Common myeloid progenitor, CD34-positive (primary cell): ENCODE measurements around the gene AIFM3.

Source experiments
- CTCF ChIA-PET: fragments of 350-600 bp; sonication (Branson Sonifier 250); formaldehyde crosslinking; loops from one replicate; lab custom pipeline; 2021; ENCODE audit warnings: antibody characterized with exemption; lab: Charles Lee
- POLR2A ChIA-PET: fragments of 350-600 bp; sonication (Branson Sonifier 250); formaldehyde crosslinking; loops from one replicate; lab custom pipeline; 2021; ENCODE audit warnings: antibody characterized with exemption; lab: Charles Lee
- DNase-seq, 3 donors: peaks; one replicate each; pipeline versions ENCODE4 v3.0.0 to v3.0.0-alpha.2; 2013
- H3K27ac ChIP-seq, 2 experiments: 1 replicate in 1 of 2; 2 replicates in 1 of 2; pipeline ENCODE4 v1.7.0; 2013; ENCODE audit warnings: inconsistent platforms in 2 of 2, low read length in 2 of 2, mild to moderate bottlenecking in 2 of 2, low read depth in 1 of 2, moderate library complexity in 1 of 2; ENCODE audit not compliant: severe bottlenecking in 2 of 2, insufficient read depth in 1 of 2, poor library complexity in 1 of 2
- H3K27me3 ChIP-seq, 5 experiments: replicated peaks in 2 of 5; 1 replicate in 3 of 5; 2 replicates in 2 of 5; pipeline versions ENCODE4 v1.6.1 to v1.7.0; 2013; ENCODE audit warnings: low read length in 4 of 5, mild to moderate bottlenecking in 2 of 5, moderate library complexity in 2 of 5, inconsistent platforms in 1 of 5; ENCODE audit not compliant: insufficient read depth in 5 of 5, control insufficient read depth in 4 of 5
- H3K36me3 ChIP-seq, 4 experiments: 1 replicate in 2 of 4; 2 replicates in 2 of 4; pipeline versions ENCODE4 v1.6.1 to v1.7.0; 2013; ENCODE audit warnings: low read length in 3 of 4, control low read depth in 1 of 4, mild to moderate bottlenecking in 1 of 4; ENCODE audit not compliant: control insufficient read depth in 4 of 4, insufficient read depth in 4 of 4
- H3K4me1 ChIP-seq, 4 experiments: 1 replicate in 3 of 4; 2 replicates in 1 of 4; pipeline versions ENCODE4 v1.6.1 to v1.7.1; 2013; ENCODE audit warnings: low read length in 3 of 4, mild to moderate bottlenecking in 3 of 4, control low read depth in 1 of 4, inconsistent platforms in 1 of 4, moderate library complexity in 1 of 4; ENCODE audit not compliant: control insufficient read depth in 4 of 4, insufficient read depth in 4 of 4; ENCODE audit errors: control extremely low read depth in 1 of 4
- H3K4me3 ChIP-seq, 7 experiments: 1 replicate in 4 of 7; 2 replicates in 3 of 7; pipeline versions ENCODE4 v1.5.1 to v1.7.0; 2013; ENCODE audit warnings: mild to moderate bottlenecking in 7 of 7, low read length in 6 of 7, moderate library complexity in 6 of 7, inconsistent platforms in 2 of 7, low read depth in 2 of 7, control low read depth in 1 of 7; ENCODE audit not compliant: insufficient read depth in 4 of 7, control insufficient read depth in 1 of 7; ENCODE audit errors: extremely low read depth in 1 of 7
- H3K9me3 ChIP-seq, 5 experiments: 1 replicate in 4 of 5; 2 replicates in 1 of 5; pipeline versions ENCODE4 v1.6.1 to v1.7.1; 2013; ENCODE audit warnings: low read length in 4 of 5, mild to moderate bottlenecking in 2 of 5, inconsistent platforms in 1 of 5, low read depth in 1 of 5, moderate library complexity in 1 of 5; ENCODE audit not compliant: control insufficient read depth in 4 of 5, insufficient read depth in 2 of 5; ENCODE audit errors: control extremely low read depth in 1 of 5
- WGBS: methylation state at CpG from one replicate; pipeline ENCODE4 v1.1.5; 2013; ENCODE audit not compliant: insufficient coverage; 5-methylcytosine and 5-hydroxymethylcytosine counted together

Gene AIFM3

GRCh38 chr22:21010426-21011113 is 43.5 kb downstream of the AIFM3 start:
- 100% methylated on average over 3 of the region's 3 CpGs for WGBS
- no peak for DNase-seq
- no peaks in the 10 kb centered on the region for H3K9me3 ChIP-seq
- peaks cover 0 to 20% (median 17%) of the 10 kb centered on the region in 4 experiments for H3K4me1 ChIP-seq
- ChIA-PET CTCF (no interaction called here), POLR2A (no interaction called here)
- no peak overlapping the region for H3K27ac ChIP-seq
- no peak overlapping the region for H3K4me3 ChIP-seq
- no peaks in the 10 kb centered on the region for H3K27me3 ChIP-seq
- no peaks in the 10 kb centered on the region for H3K36me3 ChIP-seq

- Histone ChIP-seq H3K36me3 (no peaks in the 10 kb centered on the region), H3K4me3 (no peak overlapping the region), H3K27me3 (no peaks in the 10 kb centered on the region), H3K4me1 (peaks cover 0 to 21% (median 17%) of the 10 kb centered on the region in 4 experiments), H3K9me3 (no peaks in the 10 kb centered on the region), H3K27ac (no peak overlapping the region)
- POLR2A ChIA-PET, result interaction anchor here (1.1 kb wide), 1 partner anchor 127 kb away, joined by 3 read pairs; no protein-coding TSS in a partner anchor
- CTCF ChIA-PET, result interaction anchor here (0.7 to 1.4 kb wide), 6 partner anchors 9 to 127 kb away, joined by 3 to 4 read pairs (median 3); no protein-coding TSS in a partner anchor
- no peak for DNase-seq
- WGBS, result 98% methylated on average over 10 of the region's 14 CpGs
These were observed 45.7 kb downstream of the AIFM3 start for GRCh38 chr22:21012446-21013407.

- Histone ChIP-seq H3K9me3 (no peaks in the 10 kb centered on the region), H3K27me3 (no peaks in the 10 kb centered on the region), H3K4me1 (peaks cover 0 to 21% (median 17%) of the 10 kb centered on the region in 4 experiments), H3K36me3 (no peaks in the 10 kb centered on the region), H3K4me3 (peak overlapping the region; percentile 19 to 73 (median 57)), H3K27ac (peak overlapping the region in 1 of 2 experiments; percentile 79)
- no peak for DNase-seq
- ChIA-PET CTCF (interaction anchor here (0.7 to 1.4 kb wide), 4 partner anchors 10 to 128 kb away, joined by 3 read pairs; no protein-coding TSS in a partner anchor), POLR2A (interaction anchor here (1.1 kb wide), 1 partner anchor 128 kb away, joined by 3 read pairs; no protein-coding TSS in a partner anchor)
- 7% methylated on average over 21 of the region's 24 CpGs for WGBS
These were observed 46.7 kb downstream of the AIFM3 start for GRCh38 chr22:21013657-21014201.

GRCh38 chr22:21014202-21014725 is 47.2 kb downstream of the AIFM3 start:
- Histone ChIP-seq H3K27me3 (peaks cover 0 to 3% (median 0%) of the 10 kb centered on the region in 5 experiments), H3K27ac (peak overlapping the region in 1 of 2 experiments; percentile 79), H3K36me3 (no peaks in the 10 kb centered on the region), H3K4me1 (peaks cover 0 to 21% (median 17%) of the 10 kb centered on the region in 4 experiments), H3K9me3 (no peaks in the 10 kb centered on the region), H3K4me3 (peak overlapping the region; percentile 19 to 73 (median 57))
- peak; percentile 84 to 97 (median 95) for DNase-seq
- POLR2A ChIA-PET, result interaction anchor here (1.1 kb wide), 1 partner anchor 129 kb away, joined by 3 read pairs; no protein-coding TSS in a partner anchor
- 3% methylated on average over 40 of the region's 40 CpGs for WGBS
- CTCF ChIA-PET, result interaction anchor here (0.6 to 1.4 kb wide), 3 partner anchors 32 to 199 kb away, joined by 3 read pairs; partner anchors contain the start of gene LZTR1

- 52% methylated on average over 7 of the region's 12 CpGs for WGBS
These were observed 47.8 kb downstream of the AIFM3 start, which contains the start of gene P2RX6 for GRCh38 chr22:21014726-21015465. Gene P2RX6 (plus strand): TSS chr22:21015165. CDS start chr22:21015175, 10 bp downstream.

More at GRCh38 chr22:21014726-21015465, 47.8 kb downstream of the AIFM3 start, which contains the start of gene P2RX6:
- Histone ChIP-seq H3K27me3 (peaks cover 0 to 3% (median 0%) of the 10 kb centered on the region in 5 experiments), H3K9me3 (no peaks in the 10 kb centered on the region), H3K4me1 (peaks cover 0 to 21% (median 17%) of the 10 kb centered on the region in 4 experiments), H3K27ac (peak within 1 kb of the TSS in 1 of 2 experiments; percentile 85), H3K36me3 (no peaks in the 10 kb centered on the region), H3K4me3 (peak within 1 kb of the TSS; percentile 19 to 73 (median 57))
- peak in 2 of 3 donors; percentile 47 to 51 for DNase-seq
- ChIA-PET POLR2A (interaction anchor here (0.6 kb wide), 1 partner anchor 630 kb away, joined by 3 read pairs; no protein-coding TSS in a partner anchor), CTCF (interaction anchor here (0.6 to 1.1 kb wide), 3 partner anchors 33 to 200 kb away, joined by 3 read pairs; partner anchors contain the start of gene LZTR1)
